ENCODE results near the gene AK4. TPM values are rescaled to one million over a fixed set of nuclear protein-coding genes. Genes with fewer than 3 reads are reported as not detected.

AK4 gene
- total and polyA plus RNA-seq, 8 donors, result 0.68 to 5.8 (median 1.8) TPM

- whole genome bisulfite sequencing, 2 donors, result 32 to 41% methylated on average over 2 of the region's 2 CpGs
- Histone ChIP-seq H3K27ac (no peak overlapping the region), H3K27me3 (no peaks in the 10 kb centered on the region), H3K4me1 (no peaks in the 10 kb centered on the region), H3K4me3 (no peak overlapping the region), H3K9me3 (no peaks in the 10 kb centered on the region), H3K36me3 (no peaks in the 10 kb centered on the region)
- no peak for DNase-seq
- no peak for TF ChIP-seq CTCF (IDR thresholded peaks at IDR 0.05)
- FAIRE-seq, result no peak
- intact Hi-C loops (cut with DNase I), result no loop called here
- no peak for ATAC-seq
These were observed 34.8 kb downstream of the AK4 start for GRCh38 chr1:65182658-65183268.

GRCh38 chr1:65189576-65190115, 41.6 kb downstream of the AK4 start:
- Histone ChIP-seq H3K4me1 (no peaks in the 10 kb centered on the region), H3K27ac (no peak overlapping the region), H3K9me3 (no peaks in the 10 kb centered on the region), H3K4me3 (no peak overlapping the region), H3K36me3 (no peaks in the 10 kb centered on the region), H3K27me3 (no peaks in the 10 kb centered on the region)
- no peak for TF ChIP-seq CTCF (IDR thresholded peaks at IDR 0.05)
- FAIRE-seq (no peak), ATAC-seq (no peak), DNase-seq (no peak)
- WGBS, 2 donors, result 91 to 94% methylated on average over 2 of the region's 2 CpGs
- intact Hi-C loops (cut with DNase I), result no loop called here

GRCh38 chr1:65190229-65190628, 42.2 kb downstream of the AK4 start:
- WGBS, 2 donors, result 59% methylated on average over 4 of the region's 4 CpGs
- no peak overlapping the region for H3K27ac ChIP-seq
- FAIRE-seq, result no peak

GRCh38 chr1:65193129-65193695, 45.2 kb downstream of the AK4 start:
- no peak for FAIRE-seq
- ATAC-seq, result no peak
- Histone ChIP-seq H3K9me3 (no peaks in the 10 kb centered on the region), H3K27ac (no peak overlapping the region), H3K4me3 (no peak overlapping the region), H3K4me1 (no peaks in the 10 kb centered on the region), H3K36me3 (no peaks in the 10 kb centered on the region), H3K27me3 (no peaks in the 10 kb centered on the region)
- DNase-seq, result no peak
- 87 to 93% methylated on average over 5 of the region's 5 CpGs for WGBS, 2 donors
- no peak for TF ChIP-seq CTCF (IDR thresholded peaks at IDR 0.05)
- intact Hi-C loops (cut with DNase I), result no loop called here

More at GRCh38 chr1:65190229-65190628, 42.2 kb downstream of the AK4 start:
- H3K4me3 ChIP-seq, result no peak overlapping the region
- DNase-seq, result no peak
- no peaks in the 10 kb centered on the region for H3K36me3 ChIP-seq
- no peaks in the 10 kb centered on the region for H3K9me3 ChIP-seq
- ATAC-seq, result no peak
- H3K27me3 ChIP-seq, result no peaks in the 10 kb centered on the region
- no peaks in the 10 kb centered on the region for H3K4me1 ChIP-seq
- intact Hi-C loops (cut with DNase I), result no loop called here
- TF ChIP-seq CTCF (IDR thresholded peaks at IDR 0.05), result no peak

Data from pancreas (tissue), 10 donors.